ENCODE data around the gene TAF1B.
"Not testable (repeated sequence)": the region's sequence is repeated elsewhere in the genome, so short reads cannot be mapped to it uniquely, and the experiment has no call there.

Gene TAF1B

DNA sequence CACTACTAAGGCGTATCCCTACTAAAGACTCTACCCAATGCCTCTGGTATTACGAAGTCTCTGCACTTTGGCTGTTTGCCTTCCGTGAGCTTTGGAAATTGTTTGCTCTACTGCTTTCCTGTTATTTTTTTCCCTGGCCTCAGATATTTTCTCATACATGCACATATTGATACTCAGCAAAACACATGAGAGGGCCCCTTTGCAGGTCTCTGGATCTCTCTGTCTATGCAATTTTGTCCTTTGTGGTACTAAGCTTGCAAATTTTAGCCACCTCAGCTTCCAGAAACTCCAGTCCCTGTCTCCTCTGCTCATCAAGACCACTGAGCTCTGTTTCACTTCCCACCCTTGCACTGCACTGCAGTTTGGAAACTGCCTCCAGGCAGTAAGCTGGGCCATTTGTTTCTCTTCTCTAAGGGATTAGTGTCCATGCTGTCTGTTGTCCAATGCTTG is 46.6 kb downstream of the TAF1B start:
- no peak for DNase-seq

DNA sequence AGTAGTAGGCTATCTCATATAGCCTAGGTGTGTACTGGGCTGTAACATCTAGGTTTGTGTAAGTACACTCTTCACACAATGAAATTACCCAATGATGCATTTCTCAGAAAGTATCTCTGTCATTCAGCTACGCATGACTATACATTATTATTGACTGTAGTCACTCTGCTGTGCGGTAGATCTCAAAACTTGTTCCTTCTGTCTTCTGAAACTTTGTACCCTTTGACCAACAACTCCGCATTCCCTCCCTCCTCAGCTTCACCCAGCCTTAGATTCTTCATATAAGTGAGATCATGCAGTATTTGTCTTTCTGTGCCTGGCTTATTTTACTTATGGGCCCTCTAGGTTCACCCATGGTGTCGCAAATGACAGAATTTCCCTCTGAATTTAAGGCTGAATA is 49.0 kb downstream of the TAF1B start:
- no peak for DNase-seq

DNA sequence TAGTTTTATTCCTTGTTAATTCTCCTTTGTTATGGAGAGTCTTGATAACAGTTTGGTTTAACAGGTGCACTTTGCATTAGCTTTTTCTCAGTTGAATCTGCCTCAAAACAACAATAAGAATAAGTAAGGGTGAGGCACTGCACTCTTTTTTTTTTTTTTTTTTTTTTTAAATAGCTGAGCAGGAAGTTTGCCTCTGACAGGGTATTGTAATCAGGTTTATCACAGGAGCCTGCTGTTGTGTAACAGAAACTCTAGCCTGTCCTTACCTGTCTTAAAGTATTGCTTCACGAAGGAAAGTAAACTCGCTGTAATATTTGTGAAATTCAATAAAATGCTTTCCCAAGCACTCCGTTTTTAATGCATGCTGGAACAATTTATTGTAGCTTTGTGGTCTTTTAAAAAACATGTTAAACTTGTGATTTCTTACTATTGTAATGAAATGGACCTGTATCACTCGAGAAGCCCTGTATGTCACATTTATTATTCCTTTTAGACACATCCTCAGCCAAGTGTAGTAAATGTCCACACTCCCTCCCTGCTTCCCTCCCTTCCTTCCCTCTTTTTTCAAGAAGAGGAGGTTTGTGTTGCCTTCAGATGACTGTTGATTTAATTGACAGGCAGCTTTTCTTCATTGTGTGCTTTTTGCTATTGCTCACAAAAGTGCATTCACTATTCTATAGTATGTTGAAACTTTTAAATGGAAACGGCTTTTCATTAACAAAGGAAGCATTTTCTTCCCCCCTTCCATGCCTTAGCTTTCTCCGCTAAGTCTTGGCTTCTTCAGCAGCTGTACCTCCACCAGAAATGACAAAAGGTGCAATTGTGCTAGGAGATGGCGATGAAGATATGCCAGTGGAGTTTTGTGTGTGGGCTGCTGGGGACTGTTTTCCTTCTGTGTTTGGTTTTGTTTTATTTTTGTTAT is 52.7 kb downstream of the TAF1B start:
- no peak for DNase-seq

DNA sequence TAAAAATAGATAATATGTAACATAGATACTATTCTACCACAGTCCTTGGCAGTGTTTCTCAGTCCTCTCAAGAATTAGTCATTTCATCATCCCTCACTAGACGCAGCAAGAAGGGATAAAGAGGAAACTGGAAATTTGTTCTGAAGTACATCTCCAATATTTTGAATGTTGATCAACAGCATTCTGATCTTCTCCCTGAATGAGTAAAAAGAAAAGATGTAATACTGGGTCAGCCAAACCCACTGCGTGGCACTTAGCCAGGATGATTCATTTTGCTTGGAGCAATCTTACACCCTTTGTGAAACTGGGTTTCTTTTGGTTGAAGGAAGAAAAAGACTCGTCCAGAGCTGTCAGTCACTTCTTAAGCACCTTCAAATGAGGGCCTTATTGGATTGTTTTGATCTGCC is 54.1 kb downstream of the TAF1B start:
- DNase-seq, result no peak

DNA sequence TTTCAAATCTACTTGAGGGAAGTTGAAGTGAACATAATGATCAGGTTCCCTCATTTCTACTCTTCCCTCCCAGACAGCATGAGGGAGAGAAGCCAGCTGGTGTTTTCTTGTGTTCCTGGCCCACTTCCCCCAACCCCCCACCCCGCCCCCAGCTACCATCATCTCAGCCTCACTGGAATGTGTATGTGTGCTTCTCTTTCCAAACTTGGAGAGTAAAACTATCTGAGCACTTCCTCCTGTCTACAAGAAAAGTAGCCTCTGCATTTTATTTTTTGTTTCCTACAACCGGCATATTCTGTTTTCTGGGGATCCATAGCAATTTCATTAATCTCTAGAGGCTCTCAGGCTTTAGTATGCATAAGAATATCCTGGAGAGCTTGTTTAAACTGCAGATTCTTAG is 54.6 kb downstream of the TAF1B start:
- DNase-seq, result no peak

DNA sequence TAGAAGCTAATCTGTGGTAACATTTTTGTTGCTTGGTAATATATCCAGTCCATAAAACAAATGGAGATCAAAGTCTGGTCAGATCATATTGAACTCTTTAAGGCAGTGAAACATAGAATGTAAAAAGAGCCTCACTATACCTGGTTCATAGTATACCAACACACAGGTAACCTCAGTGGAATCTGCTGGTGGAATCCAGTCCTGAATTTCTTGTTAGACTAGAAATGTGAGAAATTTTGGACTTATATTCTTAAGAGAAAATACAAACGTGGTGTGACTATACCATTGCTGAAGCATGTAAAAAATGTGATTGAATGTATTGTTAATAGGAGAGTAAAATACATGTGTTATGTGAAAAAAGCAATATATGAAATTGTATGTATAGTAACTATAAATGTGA is 62.1 kb downstream of the TAF1B start:
- DNase-seq, result no peak

DNA sequence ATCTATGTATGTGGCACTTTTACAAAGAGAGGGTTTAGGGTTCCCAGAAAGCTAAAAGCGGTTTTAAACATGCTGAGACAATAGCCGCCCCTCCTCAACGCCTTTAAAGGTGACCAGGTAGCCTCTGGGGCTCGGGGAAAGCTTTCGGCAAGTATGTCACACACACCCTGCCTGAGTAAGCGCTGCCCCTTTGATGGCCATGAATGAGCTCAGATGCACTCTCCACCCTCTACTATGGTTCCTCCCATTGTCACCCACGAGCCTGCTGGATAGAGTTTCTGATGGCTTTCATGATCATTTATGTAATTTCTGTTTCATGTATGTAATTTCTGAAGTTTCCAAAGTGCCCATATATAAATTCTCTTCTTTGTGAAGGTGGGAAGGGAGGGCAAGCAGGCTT is 64.1 kb downstream of the TAF1B start:
- no peak for DNase-seq

DNA sequence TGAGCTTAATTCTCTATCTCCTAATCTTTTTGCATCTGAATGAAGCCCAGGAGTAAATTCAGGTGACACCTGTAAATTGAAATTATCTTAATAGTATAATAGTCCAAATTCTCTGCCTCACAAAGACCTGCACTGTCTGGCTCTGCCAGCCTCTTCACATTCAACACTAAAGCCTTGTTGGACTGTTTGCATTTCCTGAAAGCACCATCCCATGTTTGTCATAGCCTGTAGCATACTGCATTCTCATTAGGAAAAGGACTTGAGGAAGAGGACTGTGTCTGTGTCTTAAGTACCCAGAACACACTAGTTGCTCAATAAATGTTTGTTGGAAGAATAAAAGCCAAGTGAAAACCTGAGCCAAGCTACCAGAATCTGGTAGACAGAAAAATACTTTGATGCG is 65.4 kb downstream of the TAF1B start:
- no peak for DNase-seq

DNA sequence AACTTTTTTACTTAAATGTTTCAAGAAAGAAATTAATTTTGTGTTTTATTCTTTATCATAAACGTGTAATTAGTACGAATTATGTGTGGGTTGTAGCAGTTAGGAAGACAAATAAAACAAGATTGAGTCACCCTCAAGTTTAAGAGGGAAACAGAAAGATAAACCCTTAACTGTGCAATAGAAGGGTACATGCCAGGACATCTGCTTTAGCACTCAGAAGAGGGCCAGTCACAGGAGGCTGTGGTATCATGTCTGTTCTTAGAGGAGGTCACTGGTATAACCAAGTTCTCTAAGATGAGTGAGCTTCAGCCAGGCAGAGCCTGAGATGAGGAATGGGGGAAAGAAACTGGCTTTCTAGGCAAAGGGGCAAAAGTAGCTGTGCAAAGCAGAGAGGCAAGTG is 65.8 kb downstream of the TAF1B start:
- no peak for DNase-seq

DNA sequence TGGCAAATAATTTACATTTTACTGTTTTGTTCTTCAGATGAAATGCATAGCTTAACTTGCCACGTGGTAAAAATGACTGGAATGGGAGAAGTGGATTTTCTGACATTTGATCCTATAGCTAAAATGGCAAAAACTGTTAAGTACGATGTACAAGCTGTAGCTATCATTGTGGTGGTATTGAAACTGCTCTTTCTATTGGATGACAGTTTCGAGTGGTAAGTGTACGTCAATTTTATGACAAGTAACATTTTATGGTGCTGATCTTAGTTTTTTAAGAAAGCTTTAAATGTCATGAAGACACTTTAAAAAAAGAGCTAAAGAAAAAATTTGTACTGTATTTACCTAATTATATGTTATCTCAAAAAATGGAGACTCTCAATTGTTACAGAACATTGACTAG is 67.4 kb downstream of the TAF1B start:
- DNase-seq, result no peak

DNA sequence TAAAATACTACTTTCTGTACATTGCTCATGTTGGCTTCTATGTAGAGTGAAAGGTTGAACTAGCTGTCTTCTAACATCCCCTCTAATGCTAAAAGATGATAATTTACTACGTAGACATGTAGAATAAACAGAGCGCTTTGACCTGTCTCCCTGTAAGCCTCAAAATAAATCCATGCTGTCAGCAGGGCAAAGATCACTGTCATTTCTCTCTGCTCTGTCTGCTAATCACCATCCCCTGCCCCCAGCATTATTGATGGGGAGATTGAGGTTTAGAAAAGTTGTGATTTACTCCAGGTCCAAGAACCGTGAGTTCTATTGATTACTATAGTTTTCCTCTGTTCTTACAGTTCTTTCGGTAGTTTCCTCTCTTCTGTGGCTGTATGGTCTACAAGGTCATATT is 69.2 kb downstream of the TAF1B start:
- no peak for DNase-seq

DNA sequence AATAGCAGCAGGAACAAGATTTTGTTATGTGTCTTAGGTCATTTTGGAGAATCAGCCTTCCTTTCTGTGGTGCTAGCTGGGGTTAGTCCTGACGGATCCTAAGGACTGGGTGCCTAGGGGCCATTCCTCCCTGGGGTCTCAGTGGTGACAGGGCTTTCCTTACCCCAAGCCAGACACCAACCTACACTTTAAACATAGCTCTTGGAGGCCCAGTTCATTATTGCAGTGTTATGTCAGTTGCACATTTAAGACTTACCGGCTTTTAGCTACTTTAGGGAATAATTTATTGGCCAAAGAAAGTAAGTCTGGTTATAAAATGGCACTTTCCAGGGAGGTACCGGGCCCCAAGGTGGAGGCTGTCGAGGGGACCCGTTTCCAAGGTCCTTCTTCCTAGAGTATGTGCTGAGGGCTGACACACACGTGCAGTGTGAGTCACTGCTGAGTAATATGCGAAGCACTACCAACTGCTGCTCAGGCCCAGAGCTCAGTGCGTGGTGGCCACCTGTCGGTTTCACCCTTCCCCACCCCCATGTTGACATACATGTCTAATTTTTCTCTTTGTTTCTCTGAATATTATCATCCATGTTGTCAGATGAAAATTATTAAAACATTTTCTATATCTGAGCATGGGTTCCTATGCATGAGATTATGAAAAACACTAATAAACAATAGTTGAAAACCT is 71.3 kb downstream of the TAF1B start:
- no peak for DNase-seq

DNA sequence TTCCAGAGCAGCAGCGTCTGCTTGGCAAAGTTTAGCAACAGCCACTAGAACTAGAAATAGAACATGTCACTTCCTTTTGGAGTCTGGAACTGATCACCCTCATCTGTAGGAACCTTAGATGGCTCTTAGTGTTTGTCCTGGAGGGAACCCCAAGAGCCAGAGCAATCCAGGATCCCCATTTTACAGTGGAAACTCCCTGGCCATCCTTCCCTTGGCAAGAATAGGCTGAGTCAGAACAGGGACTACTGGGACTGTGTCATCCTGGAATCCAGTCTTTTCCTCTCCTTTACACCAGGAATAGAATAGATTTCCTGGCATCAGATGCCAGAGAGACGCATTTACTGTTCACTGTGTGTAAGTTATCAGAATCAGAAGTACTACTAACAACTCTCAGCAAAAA is 75.0 kb downstream of the TAF1B start:
- DNase-seq, result no peak

DNA sequence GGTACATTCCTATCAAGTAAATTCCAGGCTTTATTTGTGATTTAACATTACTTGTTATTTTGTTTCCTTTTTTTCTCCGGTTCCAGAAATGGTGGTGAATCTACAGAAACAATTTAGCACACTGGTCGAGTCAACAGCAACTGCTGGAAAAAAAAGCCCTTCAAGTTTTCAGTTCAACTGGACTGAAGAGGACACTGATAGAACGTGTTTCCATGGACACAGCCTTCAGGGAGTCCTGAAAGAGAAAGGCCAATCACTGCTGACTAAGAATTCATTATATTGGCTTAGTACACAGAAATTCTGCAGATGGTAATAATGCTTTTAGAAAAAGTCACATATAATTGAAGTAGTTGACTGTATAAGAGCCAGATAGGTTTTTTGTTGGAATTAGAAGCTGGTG is 76.2 kb downstream of the TAF1B start:
- DNase-seq, result no peak

DNA sequence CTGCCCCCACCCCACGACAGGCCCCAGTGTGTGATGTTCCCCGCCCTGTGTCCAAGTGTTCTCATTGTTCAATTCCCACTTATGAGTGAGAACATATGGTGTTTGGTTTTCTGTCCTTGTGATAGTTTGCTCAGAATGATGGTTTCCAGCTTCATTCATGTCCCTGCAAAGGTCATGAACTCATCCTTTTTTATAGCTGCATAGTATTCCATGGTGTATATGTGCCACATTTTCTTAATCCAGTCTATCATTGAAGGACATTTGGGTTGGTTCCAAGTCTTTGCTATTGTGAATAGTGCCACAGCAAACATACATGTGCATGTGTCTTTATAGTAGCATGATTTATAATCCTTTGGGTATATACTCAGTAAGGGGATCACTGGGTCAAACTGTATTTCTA is 83.7 kb downstream of the TAF1B start:
- DNase-seq, result not testable (repeated sequence)

DNA sequence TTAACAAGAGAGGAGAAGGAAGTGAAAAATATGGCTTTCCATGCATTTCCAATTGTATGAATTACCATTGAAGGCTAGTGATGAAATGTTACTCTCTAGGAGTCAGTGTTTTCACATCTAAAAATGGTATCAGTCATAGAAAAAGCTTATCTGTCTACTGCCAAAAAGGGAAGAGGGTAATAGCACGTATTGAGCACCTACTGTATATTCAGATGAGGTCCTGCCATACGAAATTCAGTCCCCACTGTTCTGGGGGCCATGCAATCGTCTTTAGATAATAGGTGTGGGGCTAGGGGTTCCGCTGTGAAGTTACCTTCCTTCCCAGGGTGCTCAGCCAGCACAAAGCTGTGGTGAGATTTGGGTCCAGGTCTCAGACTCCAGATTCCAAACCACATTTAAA is 94.0 kb downstream of the TAF1B start:
- DNase-seq, result no peak

DNA sequence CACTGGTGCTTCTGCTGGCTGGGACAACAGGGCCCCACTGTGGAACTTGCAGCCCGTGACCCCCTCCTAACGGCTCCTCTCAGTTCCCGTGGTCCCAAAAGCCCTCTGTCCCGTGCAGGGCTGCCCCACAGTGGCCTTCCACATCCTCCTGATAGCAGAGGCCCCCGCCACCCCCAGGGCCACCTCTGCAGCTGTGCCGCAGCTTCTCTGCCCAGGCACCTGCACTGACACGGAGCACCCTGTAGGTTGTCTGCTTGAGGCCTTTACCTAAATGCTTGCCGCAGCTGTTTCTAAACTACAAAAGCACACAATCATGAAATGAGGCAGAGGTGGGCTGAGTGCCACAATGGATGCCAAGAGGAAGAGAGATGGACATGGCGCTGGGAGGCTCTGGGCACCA is 94.7 kb downstream of the TAF1B start:
- no peak for DNase-seq

DNA sequence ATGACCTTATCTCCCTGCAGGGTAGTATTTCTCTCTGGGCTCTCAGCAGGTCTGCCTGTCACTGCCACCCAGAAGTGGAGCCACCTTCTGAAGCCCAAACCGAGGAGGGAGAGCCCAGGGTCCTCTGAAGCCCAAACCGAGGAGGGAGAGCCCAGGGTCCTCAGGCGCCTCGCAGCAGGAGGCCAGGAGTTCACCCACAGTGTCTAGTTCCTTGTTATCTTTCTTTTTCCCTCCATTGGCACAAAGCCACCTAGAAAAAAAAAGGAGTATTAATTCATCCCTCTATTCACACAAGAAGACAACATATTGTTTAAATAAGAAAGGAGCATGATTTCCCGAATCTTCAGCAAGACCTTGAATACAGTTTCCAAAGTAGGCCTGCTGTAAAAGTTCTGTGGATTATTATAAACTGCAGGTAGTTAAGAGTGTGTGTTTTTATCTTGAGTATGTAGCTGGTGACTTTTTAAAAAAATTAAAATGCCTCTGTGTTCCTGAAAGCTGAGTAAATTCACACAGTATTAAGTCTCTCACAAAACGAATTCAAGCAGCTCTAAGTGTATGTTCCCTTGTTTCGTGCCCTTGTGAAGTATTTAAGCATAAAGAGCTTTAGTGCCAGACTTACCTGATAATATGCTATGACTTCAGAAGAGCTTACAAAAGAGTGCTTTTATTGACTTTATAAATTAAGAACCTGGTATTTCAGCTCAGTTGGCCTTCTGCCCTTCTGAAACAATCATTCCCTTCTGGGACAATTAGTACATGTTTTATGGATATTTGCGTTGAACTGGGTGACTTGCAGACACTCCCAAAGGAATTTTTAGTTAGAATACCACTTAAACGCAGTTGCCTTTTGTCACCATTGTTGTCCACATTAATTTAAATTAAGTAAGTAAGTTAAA is 96.6 kb downstream of the TAF1B start:
- DNase-seq, result no peak

DNA sequence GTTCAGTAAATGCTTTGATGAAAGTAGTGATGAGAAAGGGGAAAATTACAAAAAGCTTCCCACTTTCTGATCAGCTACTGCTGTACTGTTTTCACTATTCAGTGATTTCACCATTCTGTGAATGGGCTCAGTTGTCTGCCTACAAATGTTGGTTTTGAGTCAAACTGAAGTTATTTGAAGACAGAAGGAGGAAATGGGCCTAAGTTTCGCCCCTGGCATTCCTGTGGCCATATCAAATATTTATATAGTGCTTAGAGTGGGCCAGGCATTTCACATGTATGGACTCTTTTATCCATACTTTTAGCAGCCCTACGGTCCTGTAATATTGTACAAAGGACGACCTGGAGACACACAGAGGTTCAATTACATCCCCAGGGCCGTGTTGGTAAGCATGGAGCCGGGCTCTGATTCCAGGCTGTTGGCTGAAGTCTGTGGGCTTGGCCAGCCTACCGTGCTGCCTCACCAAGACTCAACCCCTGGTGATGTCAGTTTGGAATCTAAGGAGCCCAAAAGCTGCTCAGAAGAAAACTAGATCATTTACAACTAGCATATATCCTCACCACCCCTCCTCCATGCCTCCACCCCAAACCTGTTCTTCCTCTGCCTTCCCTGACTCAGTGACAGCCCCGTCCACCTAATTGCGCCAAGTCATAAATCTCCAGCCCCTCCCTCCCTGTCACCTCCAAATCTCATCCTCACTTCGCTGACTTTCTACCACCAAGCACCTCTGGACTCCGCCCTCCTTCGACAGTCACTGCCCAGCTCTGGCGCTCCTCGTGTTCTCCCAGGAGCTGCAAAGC is 98.1 kb downstream of the TAF1B start:
- DNase-seq, result no peak

DNA sequence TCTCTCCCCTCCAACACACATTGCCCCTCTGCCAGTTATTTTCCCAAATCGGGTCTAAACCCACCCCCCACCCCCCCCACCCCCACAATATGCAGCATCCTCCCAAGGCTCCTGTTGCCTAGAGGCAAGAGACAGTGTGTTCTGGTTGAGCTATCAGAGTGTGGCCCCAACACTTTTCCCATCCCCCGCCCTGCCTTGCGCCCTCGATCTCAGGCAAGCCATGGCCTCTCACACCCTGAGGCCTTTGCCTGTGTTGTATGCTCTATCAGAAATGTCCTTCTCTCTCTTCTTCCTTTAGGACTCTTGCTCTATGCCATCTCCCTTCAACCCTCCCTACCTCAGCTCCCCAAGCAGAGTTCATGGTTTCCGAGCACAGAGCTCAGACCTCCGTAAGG is 98.7 kb downstream of the TAF1B start:
- DNase-seq, result no peak

DNA sequence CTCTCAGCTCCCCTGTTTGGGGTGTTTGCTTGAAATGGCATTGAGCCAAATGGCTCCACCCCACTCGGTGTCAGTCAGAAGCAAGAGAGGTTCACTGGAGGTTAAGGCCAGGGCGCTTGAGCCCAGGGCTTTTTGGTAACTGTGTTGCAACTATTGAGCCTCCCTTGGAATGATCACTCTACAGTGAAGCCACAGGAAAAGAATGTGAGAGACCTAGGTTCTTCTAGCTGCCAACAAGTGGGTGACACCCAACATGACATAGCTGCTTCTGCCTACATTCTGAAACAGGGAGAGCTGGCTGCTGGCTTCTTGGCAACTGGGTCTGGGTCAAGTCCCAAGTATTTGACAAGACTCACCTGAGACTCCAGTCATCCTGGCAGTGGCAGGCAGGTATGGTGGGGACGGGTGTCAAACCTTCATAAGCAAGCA is 101.1 kb downstream of the TAF1B start:
- no peak for DNase-seq

DNA sequence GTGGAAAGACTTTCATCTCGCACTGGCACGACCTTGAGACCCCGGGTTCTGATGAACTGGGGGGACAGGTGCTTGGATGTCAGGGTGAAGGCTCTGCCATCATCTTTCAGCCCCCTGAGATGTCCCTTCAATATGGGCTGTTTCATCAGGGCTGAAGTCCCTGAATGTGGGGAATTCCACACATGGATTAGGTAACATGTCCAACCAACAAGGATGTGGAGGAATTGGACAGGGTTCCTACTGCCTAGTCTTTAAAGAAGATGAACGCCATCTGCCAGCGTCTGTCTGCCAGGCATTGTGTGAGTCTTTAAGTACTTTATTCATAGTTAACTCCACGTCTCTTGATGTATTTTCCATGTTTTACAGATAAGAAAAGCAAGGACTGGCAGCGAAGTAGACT is 102.3 kb downstream of the TAF1B start:
- DNase-seq, result no peak

DNA sequence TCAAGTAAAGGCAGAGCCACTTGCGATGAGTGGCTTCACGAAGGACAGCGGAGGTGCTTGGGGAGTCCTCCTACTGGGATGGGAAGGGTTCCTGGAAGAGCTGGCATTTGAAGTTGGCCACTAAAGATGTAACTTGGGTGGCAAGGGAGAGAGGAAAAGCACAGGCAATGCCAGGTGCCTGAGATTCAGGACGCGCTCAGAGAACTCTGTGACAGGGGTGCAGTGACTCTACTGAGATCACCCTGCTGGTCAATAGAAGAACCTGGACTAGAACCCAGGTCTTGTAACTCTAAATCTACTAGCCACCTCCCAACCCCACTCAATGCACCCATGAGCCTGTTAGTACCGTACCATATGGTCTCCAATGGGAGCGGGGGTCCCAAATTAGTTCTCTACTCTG is 102.8 kb downstream of the TAF1B start:
- no peak for DNase-seq
